Measurements from ENCODE around the gene DLG5. TPM values are rescaled to one million over a fixed set of nuclear protein-coding genes. Genes with fewer than 3 reads are reported as not detected.

The DLG5 gene
- total and polyA plus RNA-seq, 9 of the 15 experiments (the other 6 are each of a cell fraction or from before 2014, with no cell fraction given) = 1.4 to 26.8 (median 11.2) TPM

GRCh38 chr10:77925795-77926565 is 575 bp downstream of the DLG5 start (continued):
- TF ChIP-seq ZNF77 (CRISPR knock-in tag; IDR thresholded peaks at IDR 0.05) (no peak), KAT7 (CRISPR knock-in tag; IDR thresholded peaks at IDR 0.05; ENCODE audit: borderline replicate concordance) (no peak), AFF1 (IDR thresholded peaks at IDR 0.05; ENCODE audit: low read depth in 1 of 2, partially characterized antibody in 2 of 2) (no peak), MTA3 (IDR thresholded peaks at IDR 0.05; ENCODE audit: borderline replicate concordance) (no peak), HNRNPL (IDR thresholded peaks at IDR 0.05; ENCODE audit: low read depth, low read length) (no peak), KLF13 (tag; IDR thresholded peaks at IDR 0.05; ENCODE audit: borderline replicate concordance, low read depth) (no peak), ZNF354B (CRISPR knock-in tag; IDR thresholded peaks at IDR 0.05) (no peak), NR1H2 (CRISPR knock-in tag; IDR thresholded peaks at IDR 0.05) (no peak), MTA1 (IDR thresholded peaks at IDR 0.05; ENCODE audit: borderline replicate concordance) (no peak), ZNF318 (IDR thresholded peaks at IDR 0.05; ENCODE audit: borderline replicate concordance in 1 of 2, low read depth in 1 of 2) (no peak), SMARCA5 (IDR thresholded peaks at IDR 0.05) (no peak), EGR1 (conservative IDR thresholded peaks at IDR 0.05) (no peak), PHB2 (IDR thresholded peaks at IDR 0.05; ENCODE audit: low read depth) (no peak), SMARCC2 (IDR thresholded peaks at IDR 0.05; ENCODE audit: low read depth) (no peak), NFXL1 (CRISPR knock-in tag; IDR thresholded peaks at IDR 0.05) (no peak), BRD9 (IDR thresholded peaks at IDR 0.05; ENCODE audit: low read depth, partially characterized antibody) (no peak), ZNF175 (CRISPR knock-in tag; IDR thresholded peaks at IDR 0.05; ENCODE audit: low read depth) (no peak)
